ENCODE measurements around the gene DAP.
A peak's percentile ranks its signal among the peaks of the same experiment; 100 is the strongest.

The DAP gene

DNA sequence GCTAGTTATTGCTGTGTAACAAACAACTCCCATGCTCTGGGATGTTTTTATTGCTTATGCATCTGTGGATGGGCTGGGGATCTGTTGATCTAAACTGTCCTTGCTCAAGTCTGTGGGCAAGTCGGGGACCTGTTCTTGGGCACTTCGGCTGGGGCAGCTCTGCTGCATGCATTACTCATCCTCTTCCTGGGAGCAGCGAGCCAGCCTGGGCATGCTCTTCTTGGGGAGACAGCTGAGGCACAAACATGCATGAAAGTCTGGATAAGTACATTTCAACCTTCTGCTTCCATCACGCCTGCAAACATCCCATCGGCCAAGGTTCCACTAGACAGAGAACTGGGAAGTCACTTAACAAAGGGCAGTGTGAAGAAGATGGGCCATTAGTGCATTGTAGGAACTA, 130.9 kb downstream of the DAP start:
- Histone ChIP-seq H3K27ac (ENCODE audit: low read depth, low read length) (peak overlapping the region; percentile 86; the same call in 1 of the 2 replicates), H3K9ac (ENCODE audit: low read length) (no peak overlapping the region), H3K79me2 (ENCODE audit: insufficient read depth, low read length) (peaks cover 40% of the 10 kb centered on the region), H3K27me3 (ENCODE audit: low read length) (no peaks in the 10 kb centered on the region), H3K4me2 (ENCODE audit: low read depth, low read length, poor library complexity, severe bottlenecking) (peak overlapping the region; percentile 58), H3K36me3 (ENCODE audit: low read length) (no peaks in the 10 kb centered on the region), H3K9me2 (replicated peaks; ENCODE audit: insufficient read depth, low read length) (no peaks in the 10 kb centered on the region), H3F3A (ENCODE audit: insufficient read depth) (peaks cover 22% of the 10 kb centered on the region), H3K4me3 (ENCODE audit: insufficient read depth, low read length, poor library complexity, severe bottlenecking) (no peak overlapping the region), H2AFZ (ENCODE audit: low read depth, low read length, severe bottlenecking) (no peak overlapping the region), H4K20me1 (ENCODE audit: low read depth, low read length) (no peaks in the 10 kb centered on the region), H3K9me3 (ENCODE audit: insufficient read depth, low read length) (no peaks in the 10 kb centered on the region)
- TF ChIP-seq EZH2phosphoT487 (conservative IDR thresholded peaks at IDR 0.05; ENCODE audit: low read length) = no peak
- TF ChIP-seq, protein P1, sequence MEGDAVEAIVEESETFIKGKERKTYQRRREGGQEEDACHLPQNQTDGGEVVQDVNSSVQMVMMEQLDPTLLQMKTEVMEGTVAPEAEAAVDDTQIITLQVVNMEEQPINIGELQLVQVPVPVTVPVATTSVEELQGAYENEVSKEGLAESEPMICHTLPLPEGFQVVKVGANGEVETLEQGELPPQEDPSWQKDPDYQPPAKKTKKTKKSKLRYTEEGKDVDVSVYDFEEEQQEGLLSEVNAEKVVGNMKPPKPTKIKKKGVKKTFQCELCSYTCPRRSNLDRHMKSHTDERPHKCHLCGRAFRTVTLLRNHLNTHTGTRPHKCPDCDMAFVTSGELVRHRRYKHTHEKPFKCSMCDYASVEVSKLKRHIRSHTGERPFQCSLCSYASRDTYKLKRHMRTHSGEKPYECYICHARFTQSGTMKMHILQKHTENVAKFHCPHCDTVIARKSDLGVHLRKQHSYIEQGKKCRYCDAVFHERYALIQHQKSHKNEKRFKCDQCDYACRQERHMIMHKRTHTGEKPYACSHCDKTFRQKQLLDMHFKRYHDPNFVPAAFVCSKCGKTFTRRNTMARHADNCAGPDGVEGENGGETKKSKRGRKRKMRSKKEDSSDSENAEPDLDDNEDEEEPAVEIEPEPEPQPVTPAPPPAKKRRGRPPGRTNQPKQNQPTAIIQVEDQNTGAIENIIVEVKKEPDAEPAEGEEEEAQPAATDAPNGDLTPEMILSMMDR (IDR thresholded peaks at IDR 0.05; ENCODE audit: insufficient read depth, low read length, poor library complexity, severe bottlenecking) = no peak

DNA sequence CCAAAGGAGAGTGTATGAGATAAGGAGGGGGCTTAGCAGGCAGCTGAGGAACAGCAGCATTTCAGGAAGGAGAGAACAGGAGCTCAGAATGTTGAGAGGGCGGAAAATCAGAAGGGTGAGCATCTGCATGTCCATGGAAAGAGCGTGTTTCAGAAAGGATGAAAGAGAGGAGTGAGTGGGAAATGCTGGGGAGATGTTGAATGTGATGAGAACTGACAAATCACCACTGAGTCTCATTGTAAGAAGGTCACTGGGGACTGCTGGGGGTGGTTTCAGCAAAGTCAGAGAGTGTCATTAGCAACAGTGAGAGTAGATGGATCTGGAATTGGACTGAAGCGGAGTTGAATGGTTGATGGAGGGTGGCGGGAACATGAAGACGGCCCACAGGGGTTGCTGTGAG, 131.4 kb downstream of the DAP start:
- H4K20me1 ChIP-seq (ENCODE audit: low read depth, low read length) = no peaks in the 10 kb centered on the region
- H3K27ac ChIP-seq (ENCODE audit: low read depth, low read length) = no peak overlapping the region
- H2AFZ ChIP-seq (ENCODE audit: low read depth, low read length, severe bottlenecking) = no peak overlapping the region

More for the DNA sequence above, 131.4 kb downstream of the DAP start:
- Histone ChIP-seq H3K79me2 (ENCODE audit: insufficient read depth, low read length) (peaks cover 36% of the 10 kb centered on the region), H3K4me3 (ENCODE audit: insufficient read depth, low read length, poor library complexity, severe bottlenecking) (no peak overlapping the region), H3K36me3 (ENCODE audit: low read length) (no peaks in the 10 kb centered on the region), H3K27me3 (ENCODE audit: low read length) (no peaks in the 10 kb centered on the region), H3K9ac (ENCODE audit: low read length) (no peak overlapping the region), H3K9me3 (ENCODE audit: insufficient read depth, low read length) (no peaks in the 10 kb centered on the region), H3K9me2 (replicated peaks; ENCODE audit: insufficient read depth, low read length) (no peaks in the 10 kb centered on the region), H3F3A (ENCODE audit: insufficient read depth) (peaks cover 18% of the 10 kb centered on the region), H3K4me2 (ENCODE audit: low read depth, low read length, poor library complexity, severe bottlenecking) (no peak overlapping the region)
- TF ChIP-seq, protein P1 (IDR thresholded peaks at IDR 0.05; ENCODE audit: insufficient read depth, low read length, poor library complexity, severe bottlenecking) = no peak
- no peak for TF ChIP-seq EZH2phosphoT487 (conservative IDR thresholded peaks at IDR 0.05; ENCODE audit: low read length)

All from SU-DHL-6 (cell line).